Measurements from ENCODE around the gene COL6A2.

GRCh38 chr21:46144464-46145070 lies 46.7 kb downstream of the COL6A2 start:
- TF ChIP-seq GATA2 (IDR thresholded peaks at IDR 0.05; ENCODE audit: low read depth, low read length) (no peak), GATA3 (IDR thresholded peaks at IDR 0.05; ENCODE audit: low read depth, low read length) (no peak)

All from SH-SY5Y (cell line).